HG03066 (cell line): ENCODE results near the gene RIC8A.

Experiments used
- ATAC-seq: cut with Tn5 transposase; IDR thresholded peaks from one replicate; pipeline ENCODE4 v1.9.1; 2021; ENCODE audit warnings: low read depth; ENCODE audit not compliant: unreplicated experiment

RIC8A gene

GRCh38 chr11:240315-240714, 32.8 kb downstream of the RIC8A start:
- ATAC-seq: no peak

GRCh38 chr11:241634-242033, 34.1 kb downstream of the RIC8A start:
- ATAC-seq: no peak

- no peak for ATAC-seq
Measured at GRCh38 chr11:244376-244775, 36.9 kb downstream of the RIC8A start.

- ATAC-seq: no peak
Measured at GRCh38 chr11:249062-249461, 41.6 kb downstream of the RIC8A start.

GRCh38 chr11:250274-250673, 42.8 kb downstream of the RIC8A start:
- no peak for ATAC-seq

- no peak for ATAC-seq
Measured at GRCh38 chr11:250740-251299, 43.3 kb downstream of the RIC8A start.

- ATAC-seq: no peak
Measured at GRCh38 chr11:251550-251949, 44.0 kb downstream of the RIC8A start.

GRCh38 chr11:252666-253065, 45.2 kb downstream of the RIC8A start:
- no peak for ATAC-seq

GRCh38 chr11:253160-253885, 45.8 kb downstream of the RIC8A start:
- ATAC-seq: no peak

- no peak for ATAC-seq
Measured at GRCh38 chr11:253886-254270, 46.4 kb downstream of the RIC8A start.

GRCh38 chr11:255176-255575, 47.7 kb downstream of the RIC8A start:
- ATAC-seq: no peak

GRCh38 chr11:255816-256215, 48.3 kb downstream of the RIC8A start:
- ATAC-seq: no peak

- no peak for ATAC-seq
Measured at GRCh38 chr11:256952-257737, 49.6 kb downstream of the RIC8A start.

- ATAC-seq: no peak
Measured at GRCh38 chr11:257766-258493, 50.4 kb downstream of the RIC8A start.

- ATAC-seq: no peak
Measured at GRCh38 chr11:259413-259812, 51.9 kb downstream of the RIC8A start.

- ATAC-seq: no peak
Measured at GRCh38 chr11:261624-262023, 54.1 kb downstream of the RIC8A start.
